Epithelial cell of esophagus (primary cell): ENCODE data around the gene YPEL1.

Experiments used
- DNase-seq: peaks from one replicate; pipeline ENCODE4 v3.0.0; 2010; ENCODE audit warnings: low read depth
- H3K4me3 ChIP-seq: 2 replicates; pipeline ENCODE4 v1.5.1; 2011; ENCODE audit warnings: mild to moderate bottlenecking, low read length, control low read depth
- CTCF ChIP-seq: IDR thresholded peaks from 2 replicates; pipeline ENCODE4 v1.5.1; 2011; ENCODE audit warnings: low read depth, mild to moderate bottlenecking, low read length, control low read depth, inconsistent platforms; ENCODE audit not compliant: insufficient read depth; ENCODE audit errors: missing control alignments

Gene YPEL1

GRCh38 chr22:21652547-21653545 is 82.7 kb downstream of the YPEL1 start:
- H3K4me3 ChIP-seq = peak overlapping the region; percentile 67
- no peak for DNase-seq
- TF ChIP-seq CTCF = no peak

- peak; percentile 89 for DNase-seq
- TF ChIP-seq CTCF = no peak
These were observed 83.5 kb downstream of the YPEL1 start for GRCh38 chr22:21652010-21652546.

GRCh38 chr22:21651521-21652009 is 84.0 kb downstream of the YPEL1 start:
- peak overlapping the region; percentile 67 for H3K4me3 ChIP-seq
- no peak for TF ChIP-seq CTCF
- DNase-seq = no peak

More at GRCh38 chr22:21652010-21652546, 83.5 kb downstream of the YPEL1 start:
- peak overlapping the region; percentile 67 for H3K4me3 ChIP-seq

GRCh38 chr22:21650823-21651520 is 84.6 kb downstream of the YPEL1 start:
- H3K4me3 ChIP-seq = peak overlapping the region; percentile 67
- TF ChIP-seq CTCF = no peak
- no peak for DNase-seq

GRCh38 chr22:21650280-21650679 is 85.3 kb downstream of the YPEL1 start:
- no peak for TF ChIP-seq CTCF
- H3K4me3 ChIP-seq = no peak overlapping the region
- no peak for DNase-seq
